Type B pancreatic cell (in vitro differentiated cells): ENCODE results near the gene LTBP4. TPM values are rescaled to one million over a fixed set of nuclear protein-coding genes. Genes with fewer than 3 reads are reported as not detected.
A peak's percentile ranks its signal among the peaks of the same experiment; 100 is the strongest.

ENCODE experiments used
- DNase-seq: peaks from one replicate; pipeline ENCODE4 v3.0.0; 2021; ENCODE audit warnings: mixed read lengths; ENCODE audit not compliant: unreplicated experiment; ENCODE audit errors: extremely low spot score
- H3K27ac Mint-ChIP-seq: 2 replicates; pipeline ENCODE4 v1.8.0; 2021; ENCODE audit warnings: mild to moderate bottlenecking, mixed read lengths
- H3K27me3 Mint-ChIP-seq: 2 replicates; pipeline ENCODE4 v1.8.0; 2021; ENCODE audit warnings: mixed read lengths
- H3K36me3 Mint-ChIP-seq: 2 replicates; pipeline ENCODE4 v1.8.0; 2021; ENCODE audit warnings: mixed read lengths
- H3K4me1 Mint-ChIP-seq: one replicate; pipeline ENCODE4 v1.8.0; 2021; ENCODE audit warnings: mixed read lengths; ENCODE audit not compliant: unreplicated experiment
- H3K4me3 Mint-ChIP-seq: 2 replicates; pipeline ENCODE4 v1.8.0; 2021; ENCODE audit warnings: mild to moderate bottlenecking, mixed read lengths
- H3K9me3 Mint-ChIP-seq: 2 replicates; pipeline ENCODE4 v1.8.0; 2021; ENCODE audit warnings: mixed read lengths
- total RNA-seq: library from RNA; stranded (reverse); gene quantifications from 2 replicates; pipeline ENCODE4 v1.2.1, GENCODE V29; 2021; ENCODE audit warnings: low replicate concordance
- TF ChIP-seq, protein P1 (sequence below): fragments of 200-600 bp; sonication (generic); conservative IDR thresholded peaks from 2 replicates; pipeline ENCODE4 v1.5.0; 2021; ENCODE audit warnings: antibody characterized with exemption, mild to moderate bottlenecking

Gene LTBP4
- total RNA-seq, 1 donor from 2014 or later, result 145 TPM

DNA sequence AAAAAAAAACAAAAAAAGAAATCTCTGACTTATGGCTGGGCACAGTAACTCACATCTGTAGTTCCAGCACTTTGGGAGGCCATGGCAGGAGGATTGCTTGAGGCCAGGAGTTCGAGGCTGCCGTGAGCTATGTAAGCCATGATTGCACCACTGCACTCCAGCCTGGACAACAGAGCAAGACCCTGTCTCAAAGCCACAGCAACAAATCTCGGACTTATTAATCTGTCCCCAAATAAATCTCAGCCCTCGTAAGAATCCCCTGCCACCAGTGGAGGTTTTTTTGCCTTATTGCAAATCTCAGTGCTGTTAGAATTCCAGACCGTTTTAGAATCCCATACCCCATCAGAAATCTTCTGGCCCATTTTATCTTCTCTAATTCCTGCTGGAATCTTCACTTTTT lies 19.6 kb upstream of the LTBP4 start:
- Mint-ChIP-seq H3K9me3 (no peaks in the 10 kb centered on the region), H3K4me1 (no peaks in the 10 kb centered on the region), H3K4me3 (no peak overlapping the region), H3K27ac (no peak overlapping the region), H3K36me3 (peaks cover 13% of the 10 kb centered on the region), H3K27me3 (no peaks in the 10 kb centered on the region)
- no peak for DNase-seq
- TF ChIP-seq, protein P1, sequence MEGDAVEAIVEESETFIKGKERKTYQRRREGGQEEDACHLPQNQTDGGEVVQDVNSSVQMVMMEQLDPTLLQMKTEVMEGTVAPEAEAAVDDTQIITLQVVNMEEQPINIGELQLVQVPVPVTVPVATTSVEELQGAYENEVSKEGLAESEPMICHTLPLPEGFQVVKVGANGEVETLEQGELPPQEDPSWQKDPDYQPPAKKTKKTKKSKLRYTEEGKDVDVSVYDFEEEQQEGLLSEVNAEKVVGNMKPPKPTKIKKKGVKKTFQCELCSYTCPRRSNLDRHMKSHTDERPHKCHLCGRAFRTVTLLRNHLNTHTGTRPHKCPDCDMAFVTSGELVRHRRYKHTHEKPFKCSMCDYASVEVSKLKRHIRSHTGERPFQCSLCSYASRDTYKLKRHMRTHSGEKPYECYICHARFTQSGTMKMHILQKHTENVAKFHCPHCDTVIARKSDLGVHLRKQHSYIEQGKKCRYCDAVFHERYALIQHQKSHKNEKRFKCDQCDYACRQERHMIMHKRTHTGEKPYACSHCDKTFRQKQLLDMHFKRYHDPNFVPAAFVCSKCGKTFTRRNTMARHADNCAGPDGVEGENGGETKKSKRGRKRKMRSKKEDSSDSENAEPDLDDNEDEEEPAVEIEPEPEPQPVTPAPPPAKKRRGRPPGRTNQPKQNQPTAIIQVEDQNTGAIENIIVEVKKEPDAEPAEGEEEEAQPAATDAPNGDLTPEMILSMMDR, result no peak

DNA sequence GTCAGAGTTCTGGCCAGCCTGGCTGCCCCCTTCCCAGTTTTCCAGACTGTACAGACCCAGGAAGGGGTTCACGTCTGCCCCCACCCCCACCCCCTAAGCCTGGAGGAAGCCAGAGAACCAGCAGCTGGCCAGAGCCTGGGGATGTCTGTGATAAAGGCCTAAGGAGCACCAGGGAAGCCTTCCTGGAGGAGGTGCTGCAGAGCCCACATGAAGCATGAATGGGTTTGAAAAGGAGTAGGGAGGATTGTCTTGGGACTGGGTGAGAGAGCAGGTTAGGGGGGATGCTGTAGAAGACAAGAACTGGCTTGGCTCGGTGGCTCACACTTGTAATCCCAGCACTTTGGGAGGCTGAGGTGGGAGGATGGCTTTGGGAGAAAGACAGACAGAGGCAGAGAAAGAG lies 18.7 kb upstream of the LTBP4 start:
- H3K27ac Mint-ChIP-seq, result peak overlapping the region; percentile 56
- H3K4me3 Mint-ChIP-seq, result no peak overlapping the region

DNA sequence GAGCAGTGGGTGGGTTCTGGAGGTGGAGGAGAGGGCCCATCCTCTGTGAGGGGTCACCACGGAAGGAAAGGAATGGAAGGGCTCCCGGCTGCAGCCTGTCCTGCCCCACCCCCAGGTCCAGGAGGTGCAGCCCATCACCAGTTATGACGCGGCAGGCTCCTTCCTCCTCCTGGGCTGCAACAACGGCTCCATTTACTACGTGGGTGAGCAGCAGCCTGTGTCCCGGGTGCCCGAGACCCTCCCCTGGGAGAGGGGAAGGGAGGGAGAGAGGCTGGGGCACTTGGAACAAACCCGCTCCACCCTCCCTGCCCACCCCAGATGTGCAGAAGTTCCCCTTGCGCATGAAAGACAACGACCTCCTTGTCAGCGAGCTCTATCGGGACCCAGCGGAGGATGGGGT lies 17.9 kb upstream of the LTBP4 start:
- Mint-ChIP-seq H3K27ac (no peak overlapping the region), H3K4me1 (no peaks in the 10 kb centered on the region), H3K36me3 (peaks cover 16% of the 10 kb centered on the region), H3K4me3 (no peak overlapping the region), H3K27me3 (no peaks in the 10 kb centered on the region), H3K9me3 (no peaks in the 10 kb centered on the region)
- TF ChIP-seq, protein P1, result no peak
- no peak for DNase-seq

More for the DNA sequence above, 18.7 kb upstream of the LTBP4 start:
- Mint-ChIP-seq H3K27me3 (no peaks in the 10 kb centered on the region), H3K36me3 (peaks cover 16% of the 10 kb centered on the region), H3K4me1 (no peaks in the 10 kb centered on the region), H3K9me3 (no peaks in the 10 kb centered on the region)
- TF ChIP-seq, protein P1, result no peak
- no peak for DNase-seq

DNA sequence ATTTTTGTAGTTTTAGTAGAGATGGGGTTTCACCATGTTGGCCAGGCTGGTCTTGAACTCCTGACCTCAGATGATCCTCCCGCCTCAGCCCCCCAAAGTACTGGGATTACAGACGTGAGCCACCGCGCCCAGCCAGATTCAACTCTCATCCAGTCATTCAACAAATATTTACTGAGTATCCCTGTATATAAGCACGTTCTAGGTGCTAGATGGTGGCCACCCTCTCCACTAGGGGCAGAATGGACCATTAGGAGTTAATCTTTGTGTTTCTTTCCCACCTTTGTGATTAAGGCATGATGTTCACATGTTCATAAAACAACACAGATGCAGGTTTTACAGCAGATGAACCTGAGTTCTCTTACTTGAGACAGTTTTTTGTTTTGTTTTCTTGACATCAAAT lies 17.2 kb upstream of the LTBP4 start:
- Mint-ChIP-seq H3K4me3 (no peak overlapping the region), H3K27me3 (no peaks in the 10 kb centered on the region), H3K36me3 (peaks cover 16% of the 10 kb centered on the region), H3K4me1 (no peaks in the 10 kb centered on the region), H3K9me3 (no peaks in the 10 kb centered on the region), H3K27ac (no peak overlapping the region)
- no peak for DNase-seq
- TF ChIP-seq, protein P1, result peak; percentile 63

DNA sequence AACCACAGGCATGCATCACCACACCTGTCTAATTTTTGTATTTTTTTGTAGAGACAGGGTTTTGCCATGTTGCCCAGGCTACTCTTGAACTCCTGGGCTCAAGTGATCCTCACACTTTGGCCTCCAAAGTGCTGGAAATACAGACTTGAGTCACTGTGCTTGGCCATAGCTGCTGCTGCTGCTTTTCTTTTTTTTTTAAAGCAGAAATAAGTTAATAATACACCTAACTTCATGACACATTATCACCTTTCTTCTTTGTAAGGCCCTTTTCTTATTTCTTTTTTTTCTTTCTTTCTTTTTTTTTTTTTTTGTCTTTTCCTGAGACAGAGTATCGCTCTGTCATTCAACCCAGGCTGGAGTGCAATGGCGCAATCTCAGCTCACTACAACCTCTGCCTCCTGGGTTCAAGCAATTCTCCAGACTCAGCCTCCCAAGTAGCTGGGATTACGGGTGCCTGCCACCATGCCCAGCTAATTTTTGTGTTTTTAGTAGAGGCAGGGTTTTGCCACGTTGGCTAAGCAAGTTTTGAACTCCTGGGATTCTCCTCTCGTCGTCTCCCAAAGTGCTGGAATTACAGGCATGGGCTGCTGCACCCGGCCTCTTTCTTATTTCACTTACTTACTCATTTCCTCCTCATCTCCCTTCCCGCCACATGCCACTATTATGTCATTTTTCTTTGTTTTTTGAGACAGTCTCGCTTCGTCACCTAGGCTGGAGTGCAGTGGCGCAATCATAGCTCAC lies 15.8 kb upstream of the LTBP4 start:
- H3K4me1 Mint-ChIP-seq, result no peaks in the 10 kb centered on the region
- H3K9me3 Mint-ChIP-seq, result no peaks in the 10 kb centered on the region
- no peaks in the 10 kb centered on the region for H3K27me3 Mint-ChIP-seq
- DNase-seq, result no peak
- TF ChIP-seq, protein P1, result no peak
- H3K4me3 Mint-ChIP-seq, result no peak overlapping the region
- H3K36me3 Mint-ChIP-seq, result peaks cover 16% of the 10 kb centered on the region
- no peak overlapping the region for H3K27ac Mint-ChIP-seq
